Lower leg skin (tissue), 4 donors: Measurements from ENCODE around the gene TCHH. TPM values are rescaled to one million over a fixed set of nuclear protein-coding genes. Genes with fewer than 3 reads are reported as not detected.

Experiments
- DNase-seq, 2 donors: peaks; one replicate each; pipeline ENCODE4 v3.0.0-alpha.2; 2019; ENCODE audit warnings: low spot score in 2 of 2
- H3K4me3 ChIP-seq: fragments of 200-600 bp; sonication (generic); 2 replicates; pipeline ENCODE4 v1.5.1; 2017; ENCODE audit warnings: mild to moderate bottlenecking, low read depth; ENCODE audit not compliant: poor library complexity, severe bottlenecking
- POLR2A ChIP-seq, 2 donors: fragments of 450-650 bp; IDR thresholded peaks; one replicate each; pipeline ENCODE4 v1.6.1; 2016 to 2017; ENCODE audit warnings: antibody characterized with exemption in 2 of 2, mild to moderate bottlenecking in 1 of 2, moderate library complexity in 1 of 2
- WGBS, 2 donors: methylation state at CpG; one replicate each; pipeline ENCODE4 v1.1.5; 2018; 5-methylcytosine and 5-hydroxymethylcytosine counted together
- intact Hi-C: fragments of 100-400 bp; cut with DNase I; formaldehyde crosslinking; loops from one replicate; pipeline ENCODE4 v1.15.0; 2023; ENCODE audit warnings: low total_unique reads
- total RNA-seq, 4 donors: library from RNA; depleted of rRNA; stranded (reverse); fragments of >200 nt; gene quantifications; one replicate each; pipeline ENCODE4 v1.1.0, GENCODE V29; 2016
- TF ChIP-seq, protein P1 (sequence below), 3 donors: fragments of 450-650 bp; IDR thresholded peaks; one replicate each; pipeline ENCODE4 v1.5.1; 2016; ENCODE audit warnings: antibody characterized with exemption in 3 of 3, mild to moderate bottlenecking in 3 of 3, moderate library complexity in 2 of 3

TCHH gene
- total RNA-seq, 4 donors from 2014 or later: 0.39 to 29.5 (median 1.2) TPM

GRCh38 chr1:152107984-152108881, 7.0 kb downstream of the TCHH start:
- TF ChIP-seq, protein P1, sequence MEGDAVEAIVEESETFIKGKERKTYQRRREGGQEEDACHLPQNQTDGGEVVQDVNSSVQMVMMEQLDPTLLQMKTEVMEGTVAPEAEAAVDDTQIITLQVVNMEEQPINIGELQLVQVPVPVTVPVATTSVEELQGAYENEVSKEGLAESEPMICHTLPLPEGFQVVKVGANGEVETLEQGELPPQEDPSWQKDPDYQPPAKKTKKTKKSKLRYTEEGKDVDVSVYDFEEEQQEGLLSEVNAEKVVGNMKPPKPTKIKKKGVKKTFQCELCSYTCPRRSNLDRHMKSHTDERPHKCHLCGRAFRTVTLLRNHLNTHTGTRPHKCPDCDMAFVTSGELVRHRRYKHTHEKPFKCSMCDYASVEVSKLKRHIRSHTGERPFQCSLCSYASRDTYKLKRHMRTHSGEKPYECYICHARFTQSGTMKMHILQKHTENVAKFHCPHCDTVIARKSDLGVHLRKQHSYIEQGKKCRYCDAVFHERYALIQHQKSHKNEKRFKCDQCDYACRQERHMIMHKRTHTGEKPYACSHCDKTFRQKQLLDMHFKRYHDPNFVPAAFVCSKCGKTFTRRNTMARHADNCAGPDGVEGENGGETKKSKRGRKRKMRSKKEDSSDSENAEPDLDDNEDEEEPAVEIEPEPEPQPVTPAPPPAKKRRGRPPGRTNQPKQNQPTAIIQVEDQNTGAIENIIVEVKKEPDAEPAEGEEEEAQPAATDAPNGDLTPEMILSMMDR (IDR thresholded peaks at IDR 0.05): no peak
- TF ChIP-seq POLR2A (IDR thresholded peaks at IDR 0.05): no peak
- intact Hi-C loops: no loop called here
- WGBS, 2 donors: 7 to 11% methylated on average over 67 of the region's 67 CpGs

GRCh38 chr1:152107031-152107983, 7.9 kb downstream of the TCHH start:
- WGBS, 2 donors: 21% methylated on average over 41 of the region's 41 CpGs
- intact Hi-C loops: no loop called here
- TF ChIP-seq, protein P1 (IDR thresholded peaks at IDR 0.05): no peak
- TF ChIP-seq POLR2A (IDR thresholded peaks at IDR 0.05): no peak
- H3K4me3 ChIP-seq: no peak overlapping the region
- no peak for DNase-seq

More at GRCh38 chr1:152107984-152108881, 7.0 kb downstream of the TCHH start:
- no peak overlapping the region for H3K4me3 ChIP-seq
- no peak for DNase-seq

DNA sequence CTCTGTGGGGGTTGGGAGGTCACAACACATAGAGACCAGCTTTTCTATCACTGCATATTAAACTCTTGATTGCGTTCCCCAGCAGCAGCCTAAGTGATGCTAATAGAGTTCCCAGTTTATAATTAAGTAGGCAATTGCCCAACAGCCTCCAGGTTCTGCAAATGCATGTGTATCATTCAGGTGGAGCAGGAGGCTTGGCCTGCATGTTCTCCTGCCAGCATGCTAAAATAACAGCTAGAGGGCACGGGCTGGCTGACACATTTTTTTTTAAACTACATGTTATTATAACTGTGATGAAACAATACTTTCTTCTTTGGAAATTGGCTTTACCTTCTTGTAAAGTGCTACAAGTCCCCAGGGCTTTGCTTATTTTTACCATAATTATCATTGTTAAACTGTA, 10.4 kb downstream of the TCHH start:
- no peak overlapping the region for H3K4me3 ChIP-seq
- WGBS, 2 donors: 21 to 29% methylated on average over 2 of the region's 2 CpGs
- no peak for DNase-seq
- TF ChIP-seq, protein P1 (IDR thresholded peaks at IDR 0.05): no peak
- TF ChIP-seq POLR2A (IDR thresholded peaks at IDR 0.05): no peak
- intact Hi-C loops: no loop called here

- H3K4me3 ChIP-seq: no peak overlapping the region
- intact Hi-C loops: no loop called here
- DNase-seq: no peak
- TF ChIP-seq, protein P1 (IDR thresholded peaks at IDR 0.05): no peak
- no peak for TF ChIP-seq POLR2A (IDR thresholded peaks at IDR 0.05)
- WGBS, 2 donors: 67 to 71% methylated on average over 3 of the region's 3 CpGs
Observed at GRCh38 chr1:152096931-152097330, 18.3 kb downstream of the TCHH start.

DNA sequence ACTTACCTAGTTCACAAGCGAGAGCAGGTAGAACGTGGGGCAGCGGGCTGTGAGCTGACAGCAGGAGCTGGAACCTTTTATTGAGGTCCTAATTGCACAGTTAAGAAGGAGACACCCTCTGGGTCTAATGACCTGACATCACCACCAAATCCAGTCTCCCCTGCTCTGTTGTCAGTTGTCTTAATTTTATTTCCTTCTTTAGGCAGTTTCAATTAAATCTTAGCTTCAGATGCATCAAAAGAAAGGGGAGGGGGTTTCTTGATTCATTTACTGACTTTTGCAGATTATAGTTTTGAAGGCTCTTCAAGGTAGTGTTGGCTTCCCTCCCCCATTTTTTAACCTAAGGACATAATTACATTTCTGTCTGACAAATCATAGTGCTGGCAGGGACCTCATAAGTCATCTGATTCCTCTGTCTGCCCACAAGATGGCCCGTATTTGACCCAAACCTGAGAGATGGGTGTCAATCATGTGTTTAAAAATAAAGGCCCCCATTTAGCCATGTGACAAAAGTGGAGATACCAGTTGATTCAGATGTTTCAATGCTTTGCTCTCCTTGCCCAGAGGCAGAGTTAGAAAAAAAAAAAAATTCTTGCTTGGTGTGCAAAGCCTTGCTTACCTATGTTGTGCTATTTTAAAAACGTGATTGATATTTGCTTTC, 26.1 kb downstream of the TCHH start, which contains the start of gene TCHHL1:
Gene TCHHL1, minus strand, starts transcription at position 51 of the 661 bp plus-strand sequence. CDS start 921 bp downstream, outside the sequence.
- TF ChIP-seq, protein P1 (IDR thresholded peaks at IDR 0.05): no peak
- no peak for TF ChIP-seq POLR2A (IDR thresholded peaks at IDR 0.05)
- 54 to 61% methylated on average over 5 of the region's 5 CpGs for WGBS, 2 donors
- intact Hi-C loops: no loop called here
- no peak within 1 kb of the TSS for H3K4me3 ChIP-seq
- no peak for DNase-seq
